B cell (primary cell): ENCODE results near the gene SPINT3. TPM values are rescaled to one million over a fixed set of nuclear protein-coding genes. Genes with fewer than 3 reads are reported as not detected.

Experiments
- ATAC-seq: fragments of 200-7000 bp; cut with Tn5 transposase; one replicate; pipeline ENCODE4 v1.10.0; 2021; ENCODE audit warnings: low read depth, mild to moderate bottlenecking, moderate number of reproducible peaks, moderate library complexity
- CTCF ChIA-PET: fragments of 350-600 bp; sonication (Branson Sonifier 250); formaldehyde crosslinking; loops from one replicate; lab custom pipeline; 2021; ENCODE audit warnings: antibody characterized with exemption, inconsistent platforms; lab: Charles Lee
- POLR2A ChIA-PET: fragments of 350-600 bp; sonication (Branson Sonifier 250); formaldehyde crosslinking; loops from one replicate; lab custom pipeline; 2021; ENCODE audit warnings: antibody characterized with exemption; lab: Charles Lee
- DNase-seq: peaks from one replicate; pipeline ENCODE4 v3.0.0; 2013
- H2AFZ ChIP-seq: 2 replicates; pipeline ENCODE4 v1.6.1; 2012; ENCODE audit warnings: mild to moderate bottlenecking, low read depth, low read length; ENCODE audit not compliant: insufficient read depth, poor library complexity, severe bottlenecking
- H3K27ac ChIP-seq, 2 donors: 1 replicate in 1 of 2; 2 replicates in 1 of 2; pipeline ENCODE4 v1.5.1; 2012 to 2013; ENCODE audit warnings: low read length in 2 of 2, mild to moderate bottlenecking in 2 of 2, moderate library complexity in 1 of 2
- H3K27me3 ChIP-seq, 4 experiments: fragments of 200-600 bp in 1 of 4; sonication (generic) in 1 of 4; replicated peaks in 1 of 4; 1 replicate in 2 of 4; 2 replicates in 2 of 4; pipeline versions ENCODE4 v1.6.1 to v1.7.0; 2013 to 2016; ENCODE audit warnings: low read length in 3 of 4, mild to moderate bottlenecking in 2 of 4, mixed read lengths in 1 of 4, moderate library complexity in 1 of 4; ENCODE audit not compliant: insufficient read depth in 4 of 4, control insufficient read depth in 3 of 4; ENCODE audit errors: control extremely low read depth in 1 of 4
- H3K36me3 ChIP-seq, 2 experiments: replicated peaks in 1 of 2; 1 replicate in 1 of 2; 2 replicates in 1 of 2; pipeline versions ENCODE4 v1.6.1 to v1.7.1; 2013; ENCODE audit warnings: low read length in 1 of 2; ENCODE audit not compliant: insufficient read depth in 2 of 2, control insufficient read depth in 1 of 2; ENCODE audit errors: control extremely low read depth in 1 of 2, extremely low read depth in 1 of 2
- H3K4me1 ChIP-seq, 2 donors: fragments of 200-600 bp in 1 of 2; sonication (generic) in 1 of 2; 1 replicate in 1 of 2; 2 replicates in 1 of 2; pipeline versions ENCODE4 v1.5.1 to v1.6.1; 2013 to 2017; ENCODE audit warnings: low read length in 2 of 2; ENCODE audit not compliant: control insufficient read depth in 2 of 2, insufficient read depth in 2 of 2
- H3K4me2 ChIP-seq: replicated peaks from 2 replicates; pipeline ENCODE3; 2012; ENCODE audit warnings: mild to moderate bottlenecking, low read depth, low read length; ENCODE audit not compliant: poor library complexity, severe bottlenecking
- H3K4me3 ChIP-seq, 5 experiments: fragments of 200-600 bp in 1 of 5; sonication (generic) in 1 of 5; 1 replicate in 3 of 5; 2 replicates in 2 of 5; pipeline versions ENCODE4 v1.5.1 to v1.7.0; 2011 to 2016; ENCODE audit warnings: low read length in 4 of 5, mild to moderate bottlenecking in 4 of 5, low read depth in 2 of 5, control low read depth in 1 of 5, moderate library complexity in 1 of 5; ENCODE audit not compliant: insufficient read depth in 1 of 5; ENCODE audit errors: control extremely low read depth in 1 of 5, extremely low read depth in 1 of 5
- H3K79me2 ChIP-seq: fragments of 200-600 bp; sonication (generic); one replicate; pipeline ENCODE4 v1.6.0; 2016; ENCODE audit warnings: low read length; ENCODE audit not compliant: control insufficient read depth, insufficient read depth
- H3K9ac ChIP-seq: fragments of 200-600 bp; sonication (generic); 2 replicates; pipeline ENCODE4 v1.6.1; 2017; ENCODE audit warnings: mild to moderate bottlenecking, low read length, moderate library complexity
- H3K9me3 ChIP-seq, 3 donors: one replicate each; pipeline versions ENCODE4 v1.6.1 to v1.7.1; 2013; ENCODE audit warnings: low read length in 2 of 3; ENCODE audit not compliant: control insufficient read depth in 2 of 3, insufficient read depth in 1 of 3; ENCODE audit errors: control extremely low read depth in 1 of 3
- H4K20me1 ChIP-seq: 2 replicates; pipeline ENCODE4 v1.6.0; 2012; ENCODE audit warnings: mild to moderate bottlenecking, low read length; ENCODE audit not compliant: insufficient read depth, control insufficient read depth, poor library complexity, severe bottlenecking
- H3K27ac Mint-ChIP-seq: one replicate; pipeline ENCODE4 v1.8.0; 2021; ENCODE audit warnings: mixed read lengths
- H3K27me3 Mint-ChIP-seq: one replicate; pipeline ENCODE4 v1.8.0; 2021; ENCODE audit warnings: mixed read lengths
- H3K4me1 Mint-ChIP-seq: one replicate; pipeline ENCODE4 v1.8.0; 2021; ENCODE audit warnings: mixed read lengths
- H3K4me3 Mint-ChIP-seq: one replicate; pipeline ENCODE4 v1.8.0; 2021; ENCODE audit warnings: mixed read lengths
- H3K9me3 Mint-ChIP-seq: one replicate; pipeline ENCODE4 v1.8.0; 2022; ENCODE audit warnings: mixed read lengths; ENCODE audit not compliant: insufficient read depth
- CTCF ChIP-seq: fragments of 200-600 bp; IDR thresholded peaks from one replicate; pipeline ENCODE4 v1.8.0; 2022; ENCODE audit warnings: antibody characterized with exemption, mild to moderate bottlenecking
- EZH2 ChIP-seq: IDR thresholded peaks from 2 replicates; pipeline ENCODE4 v1.6.1; 2012; ENCODE audit warnings: borderline replicate concordance, low read depth, mild to moderate bottlenecking, moderate library complexity, low read length; ENCODE audit not compliant: insufficient read depth, poor library complexity, severe bottlenecking
- WGBS: methylation state at CpG from one replicate; pipeline ENCODE4 v1.1.5; 2013; ENCODE audit warnings: missing lambda C conversion rate; ENCODE audit not compliant: insufficient coverage; 5-methylcytosine and 5-hydroxymethylcytosine counted together
- intact Hi-C: fragments of 100-400 bp; cut with micrococcal nuclease; formaldehyde crosslinking; loops from one replicate; pipeline ENCODE4 v1.10.0; 2022
- polyA plus RNA-seq: library from polyadenylated mRNA; depleted of rRNA; stranded (reverse); fragments of >200 nt; gene quantifications from 2 replicates; pipeline ENCODE4 v1.2.3, GENCODE V29; 2012
- total RNA-seq, 2 donors: library from RNA; stranded (reverse); fragments of 120-200 nt in 1 of 2; gene quantifications; 1 replicate in 1 of 2; 2 replicates in 1 of 2; pipeline versions ENCODE4 v1.2.3 to v1.2.4, GENCODE V29; 2013 to 2022

SPINT3 gene
- total and polyA plus RNA-seq, 2 donors (not counting 1 experiment from before 2014, with no cell fraction given): not detected

- ATAC-seq: no peak
These were observed 47.6 kb downstream of the SPINT3 start for GRCh38 chr20:45467861-45468260.

GRCh38 chr20:45467172-45467571, 48.2 kb downstream of the SPINT3 start:
- intact Hi-C loops: no loop called here
- Histone ChIP-seq H3K4me2 (no peak overlapping the region), H3K27ac (no peak overlapping the region), H2AFZ (no peak overlapping the region), H3K27me3 (peaks cover 0 to 53% (median 30%) of the 10 kb centered on the region in 4 experiments), H3K4me1 (peaks cover 21 to 23% of the 10 kb centered on the region in 2 donors), H3K79me2 (no peaks in the 10 kb centered on the region), H3K36me3 (no peaks in the 10 kb centered on the region), H4K20me1 (no peaks in the 10 kb centered on the region), H3K9ac (no peak overlapping the region), H3K4me3 (no peak overlapping the region), H3K9me3 (peaks cover 0 to 15% (median 0%) of the 10 kb centered on the region in 3 donors)
- TF ChIP-seq EZH2: no peak
- no peak for TF ChIP-seq CTCF
- ChIA-PET CTCF (interaction anchor here (1.2 to 1.4 kb wide), 2 partner anchors 31 to 177 kb away, joined by 3 read pairs; no protein-coding TSS in a partner anchor), POLR2A (no interaction called here)
- Mint-ChIP-seq H3K9me3 (no peaks in the 10 kb centered on the region), H3K4me3 (no peak overlapping the region), H3K27me3 (peaks cover 45% of the 10 kb centered on the region), H3K4me1 (peaks cover 16% of the 10 kb centered on the region), H3K27ac (no peak overlapping the region)
- WGBS: 100% methylated on average over 4 of the region's 6 CpGs
- DNase-seq: no peak
- ATAC-seq: no peak

More at GRCh38 chr20:45467861-45468260, 47.6 kb downstream of the SPINT3 start:
- H3K27me3 ChIP-seq: peaks cover 0 to 52% (median 30%) of the 10 kb centered on the region in 4 experiments
- H3K4me3 ChIP-seq: no peak overlapping the region
- H3K27ac ChIP-seq: no peak overlapping the region
- H3K4me3 Mint-ChIP-seq: no peak overlapping the region
- no peak for DNase-seq
- no peak for TF ChIP-seq EZH2
- TF ChIP-seq CTCF: no peak
- H3K79me2 ChIP-seq: no peaks in the 10 kb centered on the region
- peaks cover 51% of the 10 kb centered on the region for H3K27me3 Mint-ChIP-seq
- 94% methylated on average over 2 of the region's 3 CpGs for WGBS
- H3K9me3 ChIP-seq: peaks cover 0 to 15% (median 0%) of the 10 kb centered on the region in 3 donors
- no peaks in the 10 kb centered on the region for H4K20me1 ChIP-seq
- no peak overlapping the region for H2AFZ ChIP-seq
- H3K9ac ChIP-seq: no peak overlapping the region
- H3K9me3 Mint-ChIP-seq: no peaks in the 10 kb centered on the region
- no peak overlapping the region for H3K27ac Mint-ChIP-seq
- CTCF ChIA-PET: interaction anchor here (1.2 to 1.4 kb wide), 2 partner anchors 32 to 177 kb away, joined by 3 read pairs; no protein-coding TSS in a partner anchor
- H3K36me3 ChIP-seq: no peaks in the 10 kb centered on the region
- intact Hi-C loops: no loop called here
- POLR2A ChIA-PET: no interaction called here
- H3K4me2 ChIP-seq: no peak overlapping the region
- H3K4me1 ChIP-seq: peaks cover 21 to 23% of the 10 kb centered on the region in 2 donors
- peaks cover 17% of the 10 kb centered on the region for H3K4me1 Mint-ChIP-seq
